Uterus (tissue), 2 donors: Measurements from ENCODE around the gene DEPDC5.

Experiments
- CTCF ChIP-seq, 4 experiments: fragments of 200-600 bp in 2 of 4; fragments of 450-650 bp in 2 of 4; sonication (generic) in 2 of 4; IDR thresholded peaks; one replicate each; pipeline ENCODE4 v1.5.1; 2016 to 2019; ENCODE audit warnings: antibody characterized with exemption in 4 of 4, mild to moderate bottlenecking in 2 of 4, moderate library complexity in 1 of 4
- POLR2A ChIP-seq, 2 donors: fragments of 450-650 bp; IDR thresholded peaks; one replicate each; pipeline ENCODE4 v1.6.1; 2016; ENCODE audit warnings: antibody characterized with exemption in 2 of 2, mild to moderate bottlenecking in 1 of 2, moderate library complexity in 1 of 2

GRCh38 chr22:31912407-31912743 lies 158.6 kb downstream of the DEPDC5 start:
- no peak for TF ChIP-seq CTCF (IDR thresholded peaks at IDR 0.05)
- no peak for TF ChIP-seq POLR2A (IDR thresholded peaks at IDR 0.05)
